ENCODE data around the gene RAMP3.

Gene RAMP3

GRCh38 chr7:45223728-45224630 is 66.4 kb downstream of the RAMP3 start:
- DNase-seq (ENCODE audit: low spot score) = no peak

DNA sequence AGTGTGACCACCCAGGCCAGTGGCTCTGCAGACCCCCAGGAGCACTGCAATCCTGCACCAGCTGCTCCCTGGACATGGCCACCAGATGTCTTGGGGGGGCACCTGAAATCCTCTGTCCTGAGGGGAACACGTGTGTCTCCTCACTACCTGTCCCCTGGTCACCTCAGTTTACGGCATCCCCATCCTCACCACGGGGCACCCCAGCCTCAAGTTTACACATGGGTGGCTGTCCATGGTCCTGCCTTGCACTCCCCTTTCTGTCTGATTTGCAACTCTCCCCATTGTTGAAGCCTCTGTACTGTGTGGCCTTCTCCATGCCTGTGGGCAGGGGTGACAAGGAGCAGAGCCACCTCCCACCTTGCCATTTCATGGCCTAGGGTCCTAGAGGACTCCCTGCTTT is 67.2 kb downstream of the RAMP3 start:
- DNase-seq (ENCODE audit: low spot score) = no peak

DNA sequence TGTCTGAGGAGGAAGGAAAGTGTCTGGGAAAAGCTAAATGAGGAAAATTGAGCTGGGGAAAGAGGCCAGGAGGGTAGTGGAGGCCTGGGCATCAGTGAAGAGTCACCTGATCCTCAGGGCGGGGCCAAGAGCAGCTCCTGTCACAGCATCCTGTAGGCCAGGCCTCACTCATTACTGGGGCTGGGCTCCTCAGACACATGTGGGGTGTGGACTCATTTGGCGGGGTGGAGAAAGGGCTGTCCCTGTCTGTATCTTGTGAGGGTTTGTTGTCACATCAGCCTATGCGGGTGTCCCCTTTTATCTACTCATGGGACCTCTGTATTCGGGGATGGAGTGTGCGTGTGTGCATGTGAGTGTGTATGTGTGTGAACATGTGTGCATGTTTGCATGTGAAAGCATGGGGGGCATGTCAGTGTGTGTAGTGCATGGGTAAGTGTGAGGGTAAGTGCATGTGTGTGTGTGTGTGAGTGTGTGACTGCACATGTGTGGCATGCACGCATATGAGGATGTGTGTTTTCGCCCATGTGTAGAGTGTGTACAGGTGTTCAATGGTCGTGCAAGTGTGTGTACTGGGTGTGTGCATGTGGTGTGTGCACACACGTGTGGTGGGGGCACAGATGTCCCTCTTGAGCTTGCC is 67.8 kb downstream of the RAMP3 start:
- no peak for DNase-seq (ENCODE audit: low spot score)

- DNase-seq (ENCODE audit: low spot score) = no peak
Measured at GRCh38 chr7:45225948-45226335, 68.4 kb downstream of the RAMP3 start.

DNA sequence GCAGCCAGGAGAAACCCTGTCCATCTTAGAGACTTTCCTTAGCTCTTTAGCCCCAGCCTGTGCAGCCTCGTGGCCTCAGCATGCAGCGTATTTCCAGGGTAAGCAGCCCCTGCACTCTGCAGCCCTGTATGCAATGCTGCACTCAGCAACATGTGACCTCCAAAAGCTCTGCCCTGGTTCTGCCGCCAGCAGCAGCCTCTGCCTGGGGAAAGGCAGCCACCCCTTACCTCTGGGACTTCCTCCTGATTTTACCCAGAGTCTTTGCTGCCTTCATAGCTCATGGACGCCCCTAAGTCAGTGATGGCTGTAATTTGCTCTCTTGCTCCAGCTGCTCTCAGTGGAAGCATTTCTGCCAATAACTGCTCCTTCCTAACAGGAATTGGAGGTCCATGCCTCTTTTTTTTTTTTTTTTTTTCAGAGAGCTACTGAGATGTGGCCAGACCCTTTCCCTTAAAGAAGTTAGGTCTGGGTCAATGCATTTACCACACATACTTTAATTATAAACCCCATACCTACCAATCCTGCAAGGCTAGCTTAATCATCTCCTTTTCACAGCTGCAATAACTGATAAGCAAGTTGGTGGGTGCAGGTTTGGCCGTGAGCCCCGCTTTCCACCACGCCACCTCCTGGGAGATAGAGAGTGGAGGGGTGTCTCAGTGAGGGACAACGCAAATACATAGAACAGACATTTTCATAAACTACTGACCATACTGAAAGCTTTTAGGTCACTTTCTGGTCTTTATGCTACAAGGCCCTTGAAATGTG is 71.7 kb downstream of the RAMP3 start:
- DNase-seq (ENCODE audit: low spot score) = no peak

DNA sequence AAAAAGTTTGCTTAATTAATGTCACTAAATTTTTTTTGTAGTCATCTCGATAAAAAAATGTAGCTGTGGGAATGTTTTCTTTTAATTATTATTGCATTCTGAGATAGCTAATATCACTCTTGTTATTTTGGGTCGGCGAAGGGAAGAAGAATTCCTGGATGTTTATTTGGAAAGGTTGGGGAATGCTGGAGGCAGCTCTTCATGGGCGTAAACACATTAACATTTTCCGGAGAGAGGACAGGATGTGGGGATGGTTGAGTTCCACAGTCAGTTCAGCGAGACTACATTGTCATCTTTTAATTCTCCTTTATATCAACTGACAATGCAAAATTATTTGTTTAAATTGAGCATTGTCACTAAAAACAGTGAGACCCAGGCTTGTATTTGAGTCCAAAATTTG is 72.5 kb downstream of the RAMP3 start:
- DNase-seq (ENCODE audit: low spot score) = no peak

- DNase-seq (ENCODE audit: low spot score) = no peak
Measured at GRCh38 chr7:45230611-45231165, 73.1 kb downstream of the RAMP3 start.

- DNase-seq (ENCODE audit: low spot score) = no peak
Measured at GRCh38 chr7:45233249-45233775, 75.7 kb downstream of the RAMP3 start.

All from NAMALWA (cell line).